Measurements from ENCODE around the gene CLOCK.
A peak's percentile ranks its signal among the peaks of the same experiment; 100 is the strongest.

Gene CLOCK

GRCh38 chr4:55398966-55399365 is 147.7 kb downstream of the CLOCK start:
- Histone ChIP-seq H3K36me3 (ENCODE audit: control insufficient read depth, insufficient read depth, low read length) (peaks cover 2% of the 10 kb centered on the region), H3K27me3 (ENCODE audit: control insufficient read depth, insufficient read depth, low read length) (no peaks in the 10 kb centered on the region), H3K9ac (ENCODE audit: low read length) (no peak overlapping the region), H3K4me3 (ENCODE audit: low read length) (peak overlapping the region; percentile 29), H3K27ac (ENCODE audit: low read depth, low read length) (peak overlapping the region; percentile 98), H3K4me1 (ENCODE audit: control insufficient read depth, insufficient read depth, low read length) (peaks cover 20% of the 10 kb centered on the region)

GRCh38 chr4:55398461-55398860 is 148.2 kb downstream of the CLOCK start:
- Histone ChIP-seq H3K9ac (ENCODE audit: low read length) (no peak overlapping the region), H3K36me3 (ENCODE audit: control insufficient read depth, insufficient read depth, low read length) (no peaks in the 10 kb centered on the region), H3K4me3 (ENCODE audit: low read length) (peak overlapping the region; percentile 39), H3K27me3 (ENCODE audit: control insufficient read depth, insufficient read depth, low read length) (no peaks in the 10 kb centered on the region), H3K27ac (ENCODE audit: low read depth, low read length) (peak overlapping the region; percentile 98), H3K4me1 (ENCODE audit: control insufficient read depth, insufficient read depth, low read length) (peaks cover 20% of the 10 kb centered on the region)

- Histone ChIP-seq H3K27ac (ENCODE audit: low read depth, low read length) (peak overlapping the region; percentile 98), H3K9ac (ENCODE audit: low read length) (no peak overlapping the region), H3K4me3 (ENCODE audit: low read length) (peak overlapping the region; percentile 82), H3K27me3 (ENCODE audit: control insufficient read depth, insufficient read depth, low read length) (no peaks in the 10 kb centered on the region), H3K4me1 (ENCODE audit: control insufficient read depth, insufficient read depth, low read length) (peaks cover 20% of the 10 kb centered on the region), H3K36me3 (ENCODE audit: control insufficient read depth, insufficient read depth, low read length) (no peaks in the 10 kb centered on the region)
Measured at GRCh38 chr4:55397520-55398321, 149.0 kb downstream of the CLOCK start.

GRCh38 chr4:55397126-55397436 is 149.6 kb downstream of the CLOCK start:
- Histone ChIP-seq H3K36me3 (ENCODE audit: control insufficient read depth, insufficient read depth, low read length) (no peaks in the 10 kb centered on the region), H3K27me3 (ENCODE audit: control insufficient read depth, insufficient read depth, low read length) (no peaks in the 10 kb centered on the region), H3K27ac (ENCODE audit: low read depth, low read length) (peak overlapping the region; percentile 98), H3K4me3 (ENCODE audit: low read length) (peak overlapping the region; percentile 82), H3K4me1 (ENCODE audit: control insufficient read depth, insufficient read depth, low read length) (peaks cover 20% of the 10 kb centered on the region), H3K9ac (ENCODE audit: low read length) (peak overlapping the region; percentile 79)

GRCh38 chr4:55396308-55397125 is 150.2 kb downstream of the CLOCK start:
- Histone ChIP-seq H3K4me1 (ENCODE audit: control insufficient read depth, insufficient read depth, low read length) (peaks cover 20% of the 10 kb centered on the region), H3K4me3 (ENCODE audit: low read length) (peak overlapping the region; percentile 82), H3K9ac (ENCODE audit: low read length) (peak overlapping the region; percentile 79), H3K27ac (ENCODE audit: low read depth, low read length) (peak overlapping the region; percentile 98), H3K36me3 (ENCODE audit: control insufficient read depth, insufficient read depth, low read length) (no peaks in the 10 kb centered on the region), H3K27me3 (ENCODE audit: control insufficient read depth, insufficient read depth, low read length) (no peaks in the 10 kb centered on the region)

DNA sequence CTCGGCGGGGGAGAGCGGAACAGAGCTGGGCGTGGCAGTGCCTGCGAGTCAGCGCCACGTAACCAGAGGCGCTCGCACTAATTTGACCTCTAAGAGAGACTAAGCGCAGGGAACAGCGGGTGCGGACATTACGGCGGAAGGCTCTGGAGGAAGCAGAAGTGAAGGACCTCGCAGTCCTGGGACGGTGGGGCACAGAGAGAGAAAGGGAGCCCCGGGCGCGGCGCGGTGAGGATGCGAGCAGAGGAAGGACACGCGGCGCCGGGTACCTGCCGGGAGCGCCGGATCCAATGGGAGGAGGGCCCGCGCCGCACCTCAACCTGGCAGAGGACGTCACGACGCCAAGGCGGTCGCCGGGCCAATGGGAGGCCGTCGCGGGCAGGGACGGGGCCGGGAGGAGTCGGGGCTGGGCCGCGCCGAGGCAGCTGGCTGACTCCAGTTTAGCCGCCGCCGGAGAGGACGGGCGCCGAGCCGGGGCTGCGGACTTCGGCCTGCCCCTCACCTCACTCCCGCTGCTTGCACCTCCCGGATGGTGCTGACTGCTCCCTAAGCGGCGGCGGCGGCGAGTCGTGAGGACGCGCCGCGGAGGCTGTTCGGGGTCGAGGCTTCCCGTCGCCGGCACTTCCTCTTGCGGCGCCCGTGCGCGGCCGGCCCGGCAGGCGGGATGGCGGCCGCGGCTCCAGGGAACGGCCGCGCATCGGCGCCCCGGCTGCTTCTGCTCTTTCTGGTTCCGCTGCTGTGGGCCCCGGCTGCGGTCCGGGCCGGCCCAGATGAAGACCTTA is 151.0 kb downstream of the CLOCK start, which contains the start of gene TMEM165:
Gene TMEM165 (plus strand): TSS at position 429 of the 779 bp plus-strand sequence. CDS start 233 bp downstream, at position 662.
- peak within 1 kb of the TSS; percentile 79 for H3K9ac ChIP-seq (ENCODE audit: low read length)
- no peaks in the 10 kb centered on the region for H3K36me3 ChIP-seq (ENCODE audit: control insufficient read depth, insufficient read depth, low read length)
- peak within 1 kb of the TSS; percentile 98 for H3K27ac ChIP-seq (ENCODE audit: low read depth, low read length)
- peak within 1 kb of the TSS; percentile 82 for H3K4me3 ChIP-seq (ENCODE audit: low read length)
- H3K27me3 ChIP-seq (ENCODE audit: control insufficient read depth, insufficient read depth, low read length), result no peaks in the 10 kb centered on the region
- H3K4me1 ChIP-seq (ENCODE audit: control insufficient read depth, insufficient read depth, low read length), result peaks cover 20% of the 10 kb centered on the region

GRCh38 chr4:55395218-55395528 is 151.5 kb downstream of the CLOCK start:
- H3K4me3 ChIP-seq (ENCODE audit: low read length), result peak overlapping the region; percentile 82
- no peaks in the 10 kb centered on the region for H3K27me3 ChIP-seq (ENCODE audit: control insufficient read depth, insufficient read depth, low read length)
- no peaks in the 10 kb centered on the region for H3K36me3 ChIP-seq (ENCODE audit: control insufficient read depth, insufficient read depth, low read length)
- no peak overlapping the region for H3K9ac ChIP-seq (ENCODE audit: low read length)
- H3K27ac ChIP-seq (ENCODE audit: low read depth, low read length), result peak overlapping the region; percentile 98
- peaks cover 20% of the 10 kb centered on the region for H3K4me1 ChIP-seq (ENCODE audit: control insufficient read depth, insufficient read depth, low read length)

DNA sequence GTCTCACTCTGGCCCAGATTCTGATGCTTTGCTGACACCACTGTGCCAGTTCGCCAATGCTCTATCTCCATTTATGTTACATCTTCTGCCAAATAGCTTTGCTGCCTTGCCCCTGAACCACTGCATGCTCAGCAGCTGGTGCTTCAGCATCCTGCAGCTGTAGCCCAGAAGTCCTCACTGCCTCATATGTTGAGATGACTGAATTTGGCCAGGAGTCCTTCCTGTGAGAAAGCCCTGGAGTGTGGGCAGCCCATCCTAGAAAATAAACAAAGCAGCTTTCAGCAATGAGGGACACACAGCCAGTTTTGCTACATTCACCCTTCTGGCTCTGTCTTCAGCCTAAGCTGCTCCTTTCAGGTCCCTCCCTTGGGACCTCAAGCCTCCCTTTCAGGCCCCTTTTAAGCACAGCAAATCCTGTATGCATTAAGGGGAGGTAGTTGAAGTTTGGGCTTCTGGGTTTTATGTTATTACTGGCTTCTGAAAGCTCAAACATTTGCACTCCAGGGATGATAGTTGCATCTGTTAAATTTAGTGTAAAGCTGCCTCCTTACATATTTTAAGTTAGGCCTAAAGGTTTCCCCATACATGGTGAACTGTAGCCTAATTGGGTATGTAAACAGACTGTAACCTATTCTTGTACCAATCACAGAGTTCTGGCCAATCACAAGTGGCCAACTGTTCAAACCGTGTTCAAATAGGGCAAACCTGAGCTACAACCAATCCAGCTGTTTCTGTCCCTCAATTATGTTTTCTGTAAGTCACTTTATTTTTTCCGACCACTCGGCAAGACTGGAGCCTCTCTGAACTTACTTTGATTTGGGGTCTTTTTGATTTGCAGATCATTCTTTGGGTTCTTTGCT is 153.0 kb downstream of the CLOCK start:
- Histone ChIP-seq H3K4me1 (ENCODE audit: control insufficient read depth, insufficient read depth, low read length) (peaks cover 12% of the 10 kb centered on the region), H3K9ac (ENCODE audit: low read length) (no peak overlapping the region), H3K27me3 (ENCODE audit: control insufficient read depth, insufficient read depth, low read length) (no peaks in the 10 kb centered on the region), H3K4me3 (ENCODE audit: low read length) (no peak overlapping the region), H3K27ac (ENCODE audit: low read depth, low read length) (no peak overlapping the region), H3K36me3 (ENCODE audit: control insufficient read depth, insufficient read depth, low read length) (no peaks in the 10 kb centered on the region)

- Histone ChIP-seq H3K4me1 (ENCODE audit: control insufficient read depth, insufficient read depth, low read length) (no peaks in the 10 kb centered on the region), H3K27ac (ENCODE audit: low read depth, low read length) (no peak overlapping the region), H3K36me3 (ENCODE audit: control insufficient read depth, insufficient read depth, low read length) (no peaks in the 10 kb centered on the region)
Measured at GRCh38 chr4:55386840-55387239, 159.9 kb downstream of the CLOCK start.

GRCh38 chr4:55386073-55386472 is 160.6 kb downstream of the CLOCK start:
- Histone ChIP-seq H3K9ac (ENCODE audit: low read length) (no peak overlapping the region), H3K27me3 (ENCODE audit: control insufficient read depth, insufficient read depth, low read length) (no peaks in the 10 kb centered on the region), H3K4me3 (ENCODE audit: low read length) (no peak overlapping the region), H3K4me1 (ENCODE audit: control insufficient read depth, insufficient read depth, low read length) (no peaks in the 10 kb centered on the region), H3K36me3 (ENCODE audit: control insufficient read depth, insufficient read depth, low read length) (no peaks in the 10 kb centered on the region), H3K27ac (ENCODE audit: low read depth, low read length) (no peak overlapping the region)

More at GRCh38 chr4:55386840-55387239, 159.9 kb downstream of the CLOCK start:
- Histone ChIP-seq H3K9ac (ENCODE audit: low read length) (no peak overlapping the region), H3K27me3 (ENCODE audit: control insufficient read depth, insufficient read depth, low read length) (no peaks in the 10 kb centered on the region), H3K4me3 (ENCODE audit: low read length) (no peak overlapping the region)

- no peaks in the 10 kb centered on the region for H3K36me3 ChIP-seq (ENCODE audit: control insufficient read depth, insufficient read depth, low read length)
- H3K27me3 ChIP-seq (ENCODE audit: control insufficient read depth, insufficient read depth, low read length), result no peaks in the 10 kb centered on the region
- no peak overlapping the region for H3K27ac ChIP-seq (ENCODE audit: low read depth, low read length)
- H3K9ac ChIP-seq (ENCODE audit: low read length), result no peak overlapping the region
- no peaks in the 10 kb centered on the region for H3K4me1 ChIP-seq (ENCODE audit: control insufficient read depth, insufficient read depth, low read length)
- H3K4me3 ChIP-seq (ENCODE audit: low read length), result no peak overlapping the region
Measured at GRCh38 chr4:55385201-55385649, 161.5 kb downstream of the CLOCK start.
